Stimulated activated CD4-positive, alpha-beta T cell treated with anti-CD3 and anti-CD28 coated beads, Interleukin-2, amount 100 ng/mL, for 48 hours (primary cell): Measurements from ENCODE around the gene ARL4C.

Experiments used
- DNase-seq, 2 donors: peaks; one replicate each; pipeline ENCODE4 v3.0.0-alpha.2; 2020

Gene ARL4C

GRCh38 chr2:234496835-234497593 is at the start of gene ARL4C:
Gene ARL4C, minus strand, starts transcription at chr2:234497081. Its CDS starts 495 bp downstream, at chr2:234496586.
- peak in 1 of 2 donors; percentile 52 for DNase-seq

- peak; percentile 70 to 82 for DNase-seq
These were observed 48.1 kb upstream of the ARL4C start for GRCh38 chr2:234544659-234545611.

GRCh38 chr2:234542742-234543141 is 45.9 kb upstream of the ARL4C start:
- DNase-seq, result no peak

- no peak for DNase-seq
These were observed 41.0 kb upstream of the ARL4C start for GRCh38 chr2:234537929-234538328.

GRCh38 chr2:234536178-234536965 is 39.5 kb upstream of the ARL4C start:
- DNase-seq, result no peak

GRCh38 chr2:234535464-234535863 is 38.6 kb upstream of the ARL4C start:
- no peak for DNase-seq

- DNase-seq, result no peak
These were observed 37.6 kb upstream of the ARL4C start for GRCh38 chr2:234534515-234534914.

- DNase-seq, result no peak
These were observed 36.7 kb upstream of the ARL4C start for GRCh38 chr2:234533626-234534025.

GRCh38 chr2:234528410-234529148 is 31.7 kb upstream of the ARL4C start:
- no peak for DNase-seq

GRCh38 chr2:234526711-234527110 is 29.8 kb upstream of the ARL4C start:
- no peak for DNase-seq

GRCh38 chr2:234521536-234521935 is 24.7 kb upstream of the ARL4C start:
- no peak for DNase-seq

- DNase-seq, result no peak
These were observed 22.2 kb upstream of the ARL4C start for GRCh38 chr2:234518986-234519642.

- no peak for DNase-seq
These were observed 21.1 kb upstream of the ARL4C start for GRCh38 chr2:234517971-234518370.

- DNase-seq, result no peak
These were observed 18.2 kb upstream of the ARL4C start for GRCh38 chr2:234514873-234515638.

- DNase-seq, result no peak
These were observed 17.2 kb upstream of the ARL4C start for GRCh38 chr2:234514099-234514498.

GRCh38 chr2:234512884-234513669 is 16.2 kb upstream of the ARL4C start:
- DNase-seq, result no peak

- no peak for DNase-seq
These were observed 6.0 kb upstream of the ARL4C start for GRCh38 chr2:234502919-234503285.

GRCh38 chr2:234502285-234502918 is 5.5 kb upstream of the ARL4C start:
- no peak for DNase-seq

GRCh38 chr2:234500394-234501006 is 3.6 kb upstream of the ARL4C start:
- peak in 1 of 2 donors; percentile 53 for DNase-seq
